ENCODE data around the gene MSI2.

- TF ChIP-seq POLR2A (IDR thresholded peaks at IDR 0.05; ENCODE audit: low read depth, low read length) (no peak), POLR2AphosphoS5 (IDR thresholded peaks at IDR 0.05; ENCODE audit: low read depth, low read length) (no peak), TAF1 (IDR thresholded peaks at IDR 0.05; ENCODE audit: borderline replicate concordance, low read depth, low read length) (no peak)
These were observed 298.7 kb downstream of the MSI2 start for GRCh38 chr17:57554826-57555635.
